IMR-90 (cell line): Measurements from ENCODE around the gene UBXN2A. TPM values are rescaled to one million over a fixed set of nuclear protein-coding genes. Genes with fewer than 3 reads are reported as not detected.

ENCODE experiments used
- ATAC-seq: fragments of 200-7000 bp; cut with Tn5 transposase; 2 replicates; pipeline ENCODE4 v1.9.1; 2020; ENCODE audit warnings: low read depth, mild to moderate bottlenecking, moderate library complexity
- BruUV-seq: library from RNA; stranded (reverse); fragments of 400-500 nt; replicated peaks from 2 replicates; lab custom pipeline; 2021; lab: Mats Ljungman, UMichigan
- CTCF ChIA-PET: fragments of 300-600 bp; formaldehyde crosslinking; extraction: SDS; loops from one replicate; lab custom pipeline; 2021; ENCODE audit warnings: antibody characterized with exemption; lab: Yijun Ruan, JAX
- POLR2A ChIA-PET: fragments of 300-600 bp; sonication (Branson Sonifier 250); formaldehyde crosslinking; loops from one replicate; lab custom pipeline; 2022; ENCODE audit warnings: antibody characterized with exemption; ENCODE audit not compliant: unreplicated experiment; lab: Charles Lee
- DNase-seq: peaks from one replicate; pipeline ENCODE4 v3.0.0; 2013
- H2AFZ ChIP-seq: replicated peaks from 2 replicates; pipeline ENCODE3; 2013; ENCODE audit warnings: low read length, mild to moderate bottlenecking; ENCODE audit not compliant: poor library complexity
- H2AK5ac ChIP-seq: 2 replicates; pipeline ENCODE4 v1.6.1; 2013; ENCODE audit warnings: low read depth, low read length, inconsistent platforms
- H2AK9ac ChIP-seq: replicated peaks from 2 replicates; pipeline ENCODE3; 2013; ENCODE audit warnings: mild to moderate bottlenecking, low read depth, low read length, moderate library complexity; ENCODE audit not compliant: poor library complexity
- H2BK120ac ChIP-seq: 2 replicates; pipeline ENCODE4 v1.6.1; 2013; ENCODE audit warnings: low read depth, low read length, inconsistent platforms
- H2BK15ac ChIP-seq: 3 replicates; pipeline ENCODE4 v1.6.1; 2013; ENCODE audit warnings: low read depth, low read length, inconsistent platforms
- H2BK20ac ChIP-seq: 2 replicates; pipeline ENCODE4 v1.6.1; 2013; ENCODE audit warnings: low read depth, mild to moderate bottlenecking, inconsistent platforms, low read length, moderate library complexity
- H2BK5ac ChIP-seq: 2 replicates; pipeline ENCODE4 v1.6.1; 2013; ENCODE audit warnings: mild to moderate bottlenecking, low read depth, low read length, inconsistent platforms; ENCODE audit not compliant: poor library complexity, severe bottlenecking
- H3K14ac ChIP-seq: replicated peaks from 2 replicates; pipeline ENCODE4 v1.6.1; 2013; ENCODE audit warnings: low read depth, low read length, inconsistent platforms
- H3K18ac ChIP-seq: 2 replicates; pipeline ENCODE4 v1.6.1; 2013; ENCODE audit warnings: low read depth, low read length, control low read depth
- H3K23ac ChIP-seq: 2 replicates; pipeline ENCODE4 v1.6.1; 2013; ENCODE audit warnings: low read depth, low read length, inconsistent platforms
- H3K27ac ChIP-seq: 2 replicates; pipeline ENCODE4 v1.5.1; 2013; ENCODE audit warnings: mild to moderate bottlenecking, control low read depth, low read length; ENCODE audit not compliant: insufficient read depth
- H3K27me3 ChIP-seq: 2 replicates; pipeline ENCODE4 v1.6.1; 2013; ENCODE audit warnings: low read length; ENCODE audit not compliant: control insufficient read depth, insufficient read depth
- H3K36me3 ChIP-seq: 2 replicates; pipeline ENCODE4 v1.6.1; 2013; ENCODE audit warnings: low read length, mixed read lengths; ENCODE audit not compliant: control insufficient read depth, insufficient read depth
- H3K4ac ChIP-seq: 2 replicates; pipeline ENCODE4 v1.6.1; 2013; ENCODE audit warnings: low read depth, low read length, inconsistent platforms
- H3K4me1 ChIP-seq: 2 replicates; pipeline ENCODE4 v1.6.1; 2013; ENCODE audit warnings: low read length, mixed read lengths; ENCODE audit not compliant: control insufficient read depth, insufficient read depth
- H3K4me2 ChIP-seq: 2 replicates; pipeline ENCODE4 v1.6.1; 2013; ENCODE audit warnings: low read depth, mild to moderate bottlenecking, control low read depth, low read length, moderate library complexity
- H3K4me3 ChIP-seq: 2 replicates; pipeline ENCODE4 v1.5.1; 2013; ENCODE audit warnings: low read depth, mild to moderate bottlenecking, control low read depth, low read length, moderate library complexity; ENCODE audit not compliant: insufficient read depth
- H3K56ac ChIP-seq: 2 replicates; pipeline ENCODE4 v1.6.1; 2013; ENCODE audit warnings: low read length, inconsistent platforms; ENCODE audit not compliant: insufficient read depth; ENCODE audit errors: extremely low read depth
- H3K79me1 ChIP-seq, 2 experiments: 2 replicates each; pipeline ENCODE4 v1.6.1; 2013; ENCODE audit warnings: low read length in 2 of 2, inconsistent platforms in 1 of 2, low read depth in 1 of 2
- H3K9ac ChIP-seq: 2 replicates; pipeline ENCODE4 v1.6.1; 2013; ENCODE audit warnings: low read depth, low read length, control low read depth
- H3K9me1 ChIP-seq: 2 replicates; pipeline ENCODE4 v1.6.1; 2013; ENCODE audit warnings: low read length, inconsistent platforms; ENCODE audit not compliant: insufficient read depth
- H3K9me3 ChIP-seq: 2 replicates; pipeline ENCODE4 v1.6.1; 2013; ENCODE audit warnings: low read length; ENCODE audit not compliant: control insufficient read depth, insufficient read depth
- H4K20me1 ChIP-seq: 2 replicates; pipeline ENCODE4 v1.6.1; 2013; ENCODE audit warnings: low read length, inconsistent platforms; ENCODE audit not compliant: insufficient read depth
- H4K5ac ChIP-seq: 2 replicates; pipeline ENCODE4 v1.6.1; 2013; ENCODE audit warnings: mild to moderate bottlenecking, low read depth, low read length, control low read depth
- H4K8ac ChIP-seq, 2 experiments: 2 replicates each; pipeline ENCODE4 v1.6.1; 2013; ENCODE audit warnings: low read depth in 2 of 2, low read length in 2 of 2, control low read depth in 1 of 2, inconsistent platforms in 1 of 2
- H4K91ac ChIP-seq: 2 replicates; pipeline ENCODE4 v1.6.1; 2013; ENCODE audit warnings: low read depth, low read length, inconsistent platforms; ENCODE audit not compliant: insufficient read depth
- CEBPB ChIP-seq: IDR thresholded peaks from 2 replicates; pipeline ENCODE4 v1.6.1; 2012; ENCODE audit warnings: low read depth, low read length, improper control_type of control experiment
- CTCF ChIP-seq: conservative IDR thresholded peaks from 2 replicates; pipeline ENCODE4 v1.5.1; 2012; ENCODE audit warnings: mild to moderate bottlenecking, low read depth, low read length, improper control_type of control experiment
- MAFK ChIP-seq: IDR thresholded peaks from 2 replicates; pipeline ENCODE4 v1.6.1; 2012; ENCODE audit warnings: low read depth, low read length, improper control_type of control experiment
- MAZ ChIP-seq: IDR thresholded peaks from 2 replicates; pipeline ENCODE4 v1.6.1; 2012; ENCODE audit warnings: low read depth, mild to moderate bottlenecking, low read length, improper control_type of control experiment, moderate library complexity, borderline replicate concordance
- MXI1 ChIP-seq: IDR thresholded peaks from 2 replicates; pipeline ENCODE4 v1.6.1; 2012; ENCODE audit warnings: low read depth, mild to moderate bottlenecking, low read length, moderate library complexity, borderline replicate concordance
- POLR2A ChIP-seq: IDR thresholded peaks from 2 replicates; pipeline ENCODE4 v1.6.1; 2012; ENCODE audit warnings: mild to moderate bottlenecking, low read depth, low read length
- RCOR1 ChIP-seq: IDR thresholded peaks from 2 replicates; pipeline ENCODE4 v1.6.1; 2012; ENCODE audit warnings: mild to moderate bottlenecking, low read length, improper control_type of control experiment; ENCODE audit not compliant: insufficient replicate concordance
- RFX5 ChIP-seq: IDR thresholded peaks from 2 replicates; pipeline ENCODE4 v1.8.0; 2012; ENCODE audit warnings: low read depth, mild to moderate bottlenecking, low read length, moderate library complexity
- WGBS, 2 experiments: methylation state at CpG; one replicate each; pipeline versions ENCODE4 v1.1.5 to v1.1.7; 2013; ENCODE audit warnings: missing lambda C conversion rate in 2 of 2; ENCODE audit not compliant: insufficient read length in 1 of 2; ENCODE audit errors: extremely low coverage in 2 of 2; 5-methylcytosine and 5-hydroxymethylcytosine counted together
- dilution Hi-C: fragments of 300-500 bp; cut with HindIII; formaldehyde crosslinking; loops from one replicate; pipeline ENCODE4 v1.14.3; 2018; ENCODE audit warnings: low sequenced_read_pairs; ENCODE audit not compliant: unreplicated experiment
- in situ Hi-C: fragments of 300-500 bp; cut with MboI; formaldehyde crosslinking; loops from 3 replicates; pipeline ENCODE4 v1.14.3; 2019; ENCODE audit warnings: low sequenced_read_pairs, inconsistent platforms, mixed read lengths
- intact Hi-C: fragments of 100-400 bp; cut with micrococcal nuclease; formaldehyde crosslinking; loops from 2 replicates; pipeline ENCODE4 v1.10.0; 2022
- polyA plus RNA-seq, 3 experiments: library from polyadenylated mRNA; depleted of rRNA; stranded (reverse); fragments of >200 nt; gene quantifications; 2 replicates each; pipeline ENCODE4 v1.2.3, GENCODE V29; 2012; ENCODE audit warnings: low replicate concordance in 1 of 3
- total RNA-seq: library from RNA; depleted of rRNA; stranded (reverse); fragments of >200 nt; gene quantifications from 2 replicates; pipeline ENCODE4 v1.2.3, GENCODE V29; 2012

UBXN2A gene
- total and polyA plus RNA-seq, 2 of the 4 experiments (the other 2 are of a cell fraction) = 4.6 to 7.7 TPM

- POLR2A ChIA-PET = no interaction called here
- no peak overlapping the region for H3K4ac ChIP-seq
- no CpG with 5 or more reads among the region's 6 CpGs for WGBS, 2 experiments
- H3K9ac ChIP-seq = no peak overlapping the region
- dilution Hi-C loops = no loop called here
- no peak overlapping the region for H2BK20ac ChIP-seq
- no peak overlapping the region for H3K56ac ChIP-seq
- H2BK15ac ChIP-seq = no peak overlapping the region
- peaks cover 2% of the 10 kb centered on the region; the same call in 1 of the 2 replicates for H3K4me1 ChIP-seq
- no peak overlapping the region for H3K23ac ChIP-seq
- H3K9me3 ChIP-seq = no peaks in the 10 kb centered on the region
- H2BK120ac ChIP-seq = no peak overlapping the region
- in situ Hi-C loops = no loop called here
- H4K8ac ChIP-seq = no peak overlapping the region
- H3K79me1 ChIP-seq = peaks cover 26 to 48% of the 10 kb centered on the region in 2 experiments
- no peak overlapping the region for H3K27ac ChIP-seq
- ATAC-seq (no peak), DNase-seq (no peak)
- no peak overlapping the region for H2AK5ac ChIP-seq
- intact Hi-C loops = no loop called here
- TF ChIP-seq CEBPB (no peak), POLR2A (no peak), CTCF (no peak), MXI1 (no peak), MAZ (no peak), RCOR1 (no peak), MAFK (no peak), RFX5 (no peak)
- CTCF ChIA-PET = interaction anchor here (0.7 kb wide), 1 partner anchor 17 kb away, joined by 6 read pairs; no protein-coding TSS in a partner anchor
- no peak overlapping the region for H3K4me3 ChIP-seq
- no peak overlapping the region for H2AFZ ChIP-seq
- H4K20me1 ChIP-seq = peaks cover 7% of the 10 kb centered on the region; the same call in 1 of the 2 replicates
- no peak overlapping the region for H4K5ac ChIP-seq
- H4K91ac ChIP-seq = no peak overlapping the region
- no peak overlapping the region for H3K18ac ChIP-seq
- no peak overlapping the region for H2AK9ac ChIP-seq
- 0 out of 2 replicates have a peak, but pooled peaks cover under 1% of the 10 kb centered on the region for H3K36me3 ChIP-seq
- no TSS peak for BruUV-seq
- no peak overlapping the region for H3K14ac ChIP-seq
- H2BK5ac ChIP-seq = no peak overlapping the region
- no peaks in the 10 kb centered on the region for H3K27me3 ChIP-seq
- no peak overlapping the region for H3K4me2 ChIP-seq
- H3K9me1 ChIP-seq = peaks cover 8% of the 10 kb centered on the region
These were observed 14.2 kb downstream of the UBXN2A start for GRCh38 chr2:23954325-23955014.
